HG02938 (cell line): Measurements from ENCODE around the gene TPD52L2.

Experiments
- ATAC-seq: cut with Tn5 transposase; IDR thresholded peaks from one replicate; pipeline ENCODE4 v1.9.1; 2021; ENCODE audit warnings: mild to moderate bottlenecking, moderate library complexity; ENCODE audit not compliant: unreplicated experiment

Gene TPD52L2

DNA sequence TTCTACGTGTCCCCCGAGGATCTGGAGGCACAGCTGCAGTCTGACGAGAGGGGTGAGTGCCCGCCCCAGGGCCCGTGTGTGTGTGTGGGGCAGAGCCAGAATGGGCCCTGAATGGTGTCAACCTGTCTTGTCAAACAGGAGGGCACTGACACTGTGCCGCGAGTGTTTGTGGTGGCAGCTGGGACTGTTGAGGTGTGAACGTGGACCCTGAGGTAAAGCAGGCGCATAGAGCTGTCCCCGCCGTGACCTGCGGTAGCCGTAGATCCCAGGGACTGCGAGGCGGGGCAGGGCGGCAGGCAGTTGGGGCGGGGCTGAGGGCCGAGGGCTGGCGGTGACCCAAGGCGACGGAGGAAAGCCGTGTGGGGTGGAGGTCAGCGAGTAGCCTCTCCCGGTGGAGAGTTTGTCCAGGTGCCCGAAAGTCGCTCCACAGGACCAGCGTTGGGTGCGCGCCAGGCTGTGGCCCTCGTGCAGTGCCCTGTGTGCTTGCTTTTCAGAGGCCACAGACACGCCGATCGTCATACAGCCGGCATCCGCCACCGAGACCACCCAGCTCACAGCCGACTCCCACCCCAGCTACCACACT, 66.0 kb downstream of the TPD52L2 start:
- ATAC-seq = no peak

GRCh38 chr20:63931735-63932134, 66.7 kb downstream of the TPD52L2 start:
- ATAC-seq = no peak

DNA sequence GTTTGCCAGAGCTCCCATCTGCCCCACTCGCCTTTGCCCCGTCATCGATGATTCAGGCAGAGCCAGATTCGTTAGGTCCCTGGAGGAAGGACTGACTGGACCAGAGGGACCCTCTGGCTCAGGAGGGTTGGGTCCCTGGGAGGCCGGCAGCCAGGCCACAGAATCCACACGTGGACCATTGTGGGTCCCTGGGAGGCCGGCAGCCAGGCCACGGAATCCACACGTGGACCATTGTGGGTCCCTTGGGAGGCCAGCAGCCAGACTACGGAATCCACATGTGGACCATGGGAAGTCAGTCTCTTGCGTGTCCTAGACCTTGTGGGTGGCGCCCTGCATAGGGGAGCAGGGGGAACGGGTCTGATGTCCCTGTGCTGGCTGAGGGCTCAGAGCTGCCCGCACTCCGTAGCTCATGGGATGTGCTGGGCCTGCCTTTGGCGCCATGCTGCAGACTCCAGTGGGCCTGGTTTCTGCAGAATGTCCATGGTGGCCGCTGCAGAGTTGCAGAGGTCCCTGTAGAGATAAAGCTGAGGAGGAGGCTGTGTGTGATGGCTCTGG, 67.6 kb downstream of the TPD52L2 start:
- ATAC-seq = no peak

DNA sequence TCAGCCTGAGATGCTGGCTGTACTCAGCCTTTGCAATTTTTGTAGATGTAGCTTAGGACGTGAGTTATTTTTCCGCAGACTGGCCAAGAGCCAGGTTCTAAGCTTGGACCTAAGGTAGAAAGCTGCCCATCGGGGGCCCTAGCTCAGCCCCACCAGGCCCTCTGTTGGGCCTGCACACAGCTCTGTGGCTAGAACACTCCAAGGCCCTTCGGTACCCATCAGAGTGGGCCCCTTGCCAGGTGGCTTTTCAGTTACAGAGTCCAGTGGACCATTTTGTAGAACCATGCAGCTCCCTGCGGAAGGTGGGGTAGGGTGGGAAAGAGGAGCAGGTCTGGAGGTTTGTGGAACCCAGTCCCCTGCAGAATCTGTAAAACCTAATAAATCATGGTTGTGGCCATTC, 68.6 kb downstream of the TPD52L2 start:
- no peak for ATAC-seq

GRCh38 chr20:63934271-63935068, 69.4 kb downstream of the TPD52L2 start:
- ATAC-seq = no peak

GRCh38 chr20:63935447-63935846, 70.4 kb downstream of the TPD52L2 start:
- ATAC-seq = no peak

GRCh38 chr20:63937596-63937995, 72.5 kb downstream of the TPD52L2 start:
- no peak for ATAC-seq

GRCh38 chr20:63939061-63939935, 74.2 kb downstream of the TPD52L2 start:
- no peak for ATAC-seq

- no peak for ATAC-seq
Measured at GRCh38 chr20:63940071-63940471, 75.0 kb downstream of the TPD52L2 start.

DNA sequence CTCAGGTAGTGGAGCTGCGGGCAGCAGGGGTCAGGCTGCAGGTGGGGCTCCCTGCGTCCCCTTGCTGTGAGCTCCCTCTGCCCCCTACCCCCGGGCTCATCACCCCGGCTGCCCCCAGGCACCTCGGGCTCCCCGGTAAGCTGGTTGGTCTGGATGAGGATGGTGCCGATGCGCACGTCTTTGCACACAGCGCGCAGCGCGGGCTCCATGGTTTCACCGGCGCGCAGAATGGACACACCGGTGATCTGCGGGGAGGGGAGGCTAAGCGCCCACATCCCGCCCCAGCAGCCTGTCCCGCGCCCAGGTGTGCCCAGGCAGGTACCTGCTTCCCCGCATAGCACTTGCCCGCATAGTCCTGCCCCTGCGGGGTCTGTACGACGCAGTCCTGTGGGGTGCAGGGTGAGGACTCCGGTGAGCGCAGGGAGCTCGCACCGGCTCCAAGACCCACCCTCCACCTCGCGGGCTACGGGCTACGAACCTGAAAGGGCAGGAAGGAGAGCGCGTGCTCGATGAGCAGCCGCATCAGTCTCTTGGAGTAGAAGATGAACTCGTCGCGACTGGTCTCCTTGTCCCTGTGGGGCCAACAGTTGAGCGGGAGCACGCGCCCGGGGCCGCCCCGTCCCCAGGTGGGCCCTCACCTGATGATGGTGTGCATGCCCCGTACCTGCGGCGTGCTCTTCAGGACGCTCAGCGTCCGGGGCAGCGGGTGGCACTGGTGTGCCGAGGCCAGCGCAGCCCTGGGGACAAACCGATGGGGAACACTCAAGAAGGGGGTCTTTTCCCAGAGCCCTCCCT, 75.6 kb downstream of the TPD52L2 start:
- ATAC-seq = no peak
